Measurements from ENCODE around the gene OR3A1.
"Not testable (repeated sequence)": the region's sequence is repeated elsewhere in the genome, so short reads cannot be mapped to it uniquely, and the experiment has no call there.

DNA sequence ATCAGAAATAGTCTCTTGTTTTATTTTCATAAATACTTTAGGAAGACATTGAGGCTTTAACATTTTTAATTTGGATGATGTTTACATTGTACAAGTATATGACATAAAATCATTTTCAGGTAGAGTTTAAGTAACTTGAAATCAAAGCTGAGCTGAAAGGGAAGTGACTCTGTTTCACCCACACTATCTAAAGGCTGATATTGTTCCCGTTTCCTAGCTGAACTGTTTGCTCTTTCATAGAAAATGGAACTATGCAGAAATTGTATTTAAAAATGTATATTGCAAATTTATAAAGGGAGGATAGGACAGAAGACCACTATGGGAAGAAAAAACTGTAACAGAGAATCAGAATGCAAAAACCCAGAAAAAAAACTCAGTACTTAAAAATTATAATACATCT, 53.3 kb downstream of the OR3A1 start:
- not testable (repeated sequence) for TF ChIP-seq EHMT2 (IDR thresholded peaks at IDR 0.05; ENCODE audit: low read depth); MYC (IDR thresholded peaks at IDR 0.05; ENCODE audit: borderline replicate concordance, low read length); RAD21 (conservative IDR thresholded peaks at IDR 0.05 in 1 of 2, IDR thresholded peaks at IDR 0.05 in 1 of 2); SMC3 (IDR thresholded peaks at IDR 0.05); EP300 (IDR thresholded peaks at IDR 0.05)
- TF ChIP-seq, protein P1, sequence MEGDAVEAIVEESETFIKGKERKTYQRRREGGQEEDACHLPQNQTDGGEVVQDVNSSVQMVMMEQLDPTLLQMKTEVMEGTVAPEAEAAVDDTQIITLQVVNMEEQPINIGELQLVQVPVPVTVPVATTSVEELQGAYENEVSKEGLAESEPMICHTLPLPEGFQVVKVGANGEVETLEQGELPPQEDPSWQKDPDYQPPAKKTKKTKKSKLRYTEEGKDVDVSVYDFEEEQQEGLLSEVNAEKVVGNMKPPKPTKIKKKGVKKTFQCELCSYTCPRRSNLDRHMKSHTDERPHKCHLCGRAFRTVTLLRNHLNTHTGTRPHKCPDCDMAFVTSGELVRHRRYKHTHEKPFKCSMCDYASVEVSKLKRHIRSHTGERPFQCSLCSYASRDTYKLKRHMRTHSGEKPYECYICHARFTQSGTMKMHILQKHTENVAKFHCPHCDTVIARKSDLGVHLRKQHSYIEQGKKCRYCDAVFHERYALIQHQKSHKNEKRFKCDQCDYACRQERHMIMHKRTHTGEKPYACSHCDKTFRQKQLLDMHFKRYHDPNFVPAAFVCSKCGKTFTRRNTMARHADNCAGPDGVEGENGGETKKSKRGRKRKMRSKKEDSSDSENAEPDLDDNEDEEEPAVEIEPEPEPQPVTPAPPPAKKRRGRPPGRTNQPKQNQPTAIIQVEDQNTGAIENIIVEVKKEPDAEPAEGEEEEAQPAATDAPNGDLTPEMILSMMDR (IDR thresholded peaks at IDR 0.05): not testable (repeated sequence)

Data from A549 (cell line).